Choroid plexus epithelial cell (primary cell): ENCODE measurements around the gene NOC4L.

Experiments
- DNase-seq: peaks from one replicate; pipeline ENCODE4 v3.0.0-alpha.2; 2010; ENCODE audit warnings: low read depth
- H3K4me3 ChIP-seq: 2 replicates; pipeline ENCODE4 v1.5.1; 2011; ENCODE audit warnings: low read depth, mild to moderate bottlenecking, control low read depth, low read length, moderate library complexity
- CTCF ChIP-seq: conservative IDR thresholded peaks from 2 replicates; pipeline ENCODE4 v1.5.1; 2011; ENCODE audit warnings: low read depth, mild to moderate bottlenecking, control low read depth, inconsistent platforms, low read length, moderate library complexity

NOC4L gene

GRCh38 chr12:132159555-132160003 lies 15.3 kb downstream of the NOC4L start:
- TF ChIP-seq CTCF = no peak
- DNase-seq = no peak
- no peak overlapping the region for H3K4me3 ChIP-seq

GRCh38 chr12:132160016-132160415 lies 15.8 kb downstream of the NOC4L start:
- H3K4me3 ChIP-seq = no peak overlapping the region
- DNase-seq = no peak
- no peak for TF ChIP-seq CTCF

- no peak for TF ChIP-seq CTCF
- DNase-seq = no peak
- H3K4me3 ChIP-seq = no peak overlapping the region
Measured at GRCh38 chr12:132160601-132161035, 16.4 kb downstream of the NOC4L start.

- DNase-seq = peak; percentile 86
- no peak for TF ChIP-seq CTCF
- H3K4me3 ChIP-seq = no peak overlapping the region
Measured at GRCh38 chr12:132161036-132161781, 17.0 kb downstream of the NOC4L start.

- TF ChIP-seq CTCF = no peak
- no peak for DNase-seq
- peak overlapping the region; percentile 28 for H3K4me3 ChIP-seq
Measured at GRCh38 chr12:132161796-132162507, 17.7 kb downstream of the NOC4L start.

- DNase-seq = peak; percentile 86
- peak overlapping the region; percentile 28 for H3K4me3 ChIP-seq
- TF ChIP-seq CTCF = no peak
Measured at GRCh38 chr12:132162508-132163031, 18.3 kb downstream of the NOC4L start.
